GM12878 (cell line): ENCODE results near the gene TMEM121B. TPM values are rescaled to one million over a fixed set of nuclear protein-coding genes. Genes with fewer than 3 reads are reported as not detected.

Experiments
- GABPA ChIP-seq: IDR thresholded peaks from 2 replicates; pipeline ENCODE4 v1.6.1; 2014; ENCODE audit warnings: antibody characterized with exemption, low read depth, mild to moderate bottlenecking, inconsistent platforms
- HDGF ChIP-seq: fragments of 450-650 bp; IDR thresholded peaks from 2 replicates; pipeline ENCODE4 v1.6.1; 2016; ENCODE audit warnings: antibody characterized with exemption
- IRF4 ChIP-seq: IDR thresholded peaks from 2 replicates; pipeline ENCODE4 v1.6.1; 2011; ENCODE audit warnings: low read depth, low read length
- MEF2B ChIP-seq: fragments of 450-650 bp; IDR thresholded peaks from 2 replicates; pipeline ENCODE4 v1.6.1; 2018; ENCODE audit warnings: mild to moderate bottlenecking, moderate library complexity; ENCODE audit not compliant: partially characterized antibody, poor library complexity, severe bottlenecking
- SIX5 ChIP-seq: IDR thresholded peaks from 2 replicates; pipeline ENCODE4 v1.6.1; 2011; ENCODE audit warnings: mild to moderate bottlenecking, low read depth, low read length, moderate library complexity; ENCODE audit not compliant: severe bottlenecking
- SMAD1 ChIP-seq: fragments of 450-650 bp; IDR thresholded peaks from 2 replicates; pipeline ENCODE4 v1.6.1; 2018; ENCODE audit warnings: mild to moderate bottlenecking, low read depth; ENCODE audit not compliant: partially characterized antibody
- TCF12 ChIP-seq: IDR thresholded peaks from 2 replicates; pipeline ENCODE4 v1.6.1; 2011; ENCODE audit warnings: low read depth, mild to moderate bottlenecking, low read length
- ZBTB11 ChIP-seq: fragments of 450-650 bp; formaldehyde crosslinking; IDR thresholded peaks from 2 replicates; pipeline ENCODE4 v1.5.0; 2022; ENCODE audit warnings: mild to moderate bottlenecking, missing genetic modification characterization
- ZNF592 ChIP-seq: fragments of 450-650 bp; IDR thresholded peaks from 2 replicates; pipeline ENCODE4 v1.6.1; 2017; ENCODE audit warnings: mild to moderate bottlenecking, moderate library complexity
- polyA plus RNA-seq, 11 experiments: library from polyadenylated mRNA; depleted of rRNA in 4 of 11; unstranded in 6 of 11; stranded (reverse) in 5 of 11; fragments of >200 nt; fragmentation: Nextera tagmentation in 4 of 11; fragmentation: Illumina TruSeq in 1 of 11; extraction: Ambion mirVana in 4 of 11; extraction: Trizol in 1 of 11; gene quantifications; 1 replicate in 1 of 11; 2 replicates in 10 of 11; pipeline versions ENCODE4 v1.2.1 to v1.2.3, GENCODE V29; 2011 to 2016; ENCODE audit warnings: inconsistent platforms in 2 of 11, missing spikeins in 2 of 11, low read depth in 1 of 11
- total RNA-seq, 4 experiments: library from RNA; depleted of rRNA in 3 of 4; stranded (reverse); fragments of >200 nt in 3 of 4; fragmentation: Illumina TruSeq in 1 of 4; extraction: Trizol in 1 of 4; gene quantifications; 2 replicates each; pipeline versions ENCODE4 v1.2.1 to v1.2.3, GENCODE V29; 2013 to 2021

TMEM121B gene
- total and polyA plus RNA-seq, 10 of the 15 experiments (the other 5 are each of a cell fraction or from before 2014, with no cell fraction given), result 0.02 to 0.10 (median 0.06) TPM; not detected in 5

- no peak for TF ChIP-seq ZNF592
- TF ChIP-seq HDGF, result no peak
- TF ChIP-seq MEF2B, result peak; percentile 49
- no peak for TF ChIP-seq GABPA
- TF ChIP-seq ZBTB11 (CRISPR knock-in tag), result no peak
- TF ChIP-seq IRF4, result no peak
- TF ChIP-seq SMAD1, result no peak
- TF ChIP-seq TCF12, result no peak
- TF ChIP-seq SIX5, result peak; percentile 73
These were observed 37.7 kb upstream of the TMEM121B start, which contains the start of gene HDHD5 (continued) for GRCh38 chr22:17158568-17159503.
